MM.1S (cell line): ENCODE results near the gene PHF21A.

Experiments used
- DNase-seq: peaks from one replicate; pipeline ENCODE4 v3.0.0-alpha.2; 2015
- H2AFZ ChIP-seq: fragments of 300-600 bp; sonication (generic); 2 replicates; pipeline ENCODE4 v1.6.0; 2016; ENCODE audit warnings: antibody characterized with exemption, low read length
- H3F3A ChIP-seq: fragments of 300-600 bp; sonication (generic); 2 replicates; pipeline ENCODE4 v1.6.1; 2016; ENCODE audit warnings: mild to moderate bottlenecking, antibody characterized with exemption, low read length, moderate library complexity, mixed read lengths; ENCODE audit not compliant: insufficient read depth
- H3K27ac ChIP-seq: fragments of 300-600 bp; sonication (generic); 2 replicates; pipeline ENCODE4 v1.5.1; 2016; ENCODE audit warnings: mild to moderate bottlenecking, low read length
- H3K27me3 ChIP-seq: fragments of 300-600 bp; sonication (generic); replicated peaks from 2 replicates; pipeline ENCODE4 v1.6.0; 2016; ENCODE audit warnings: low read length; ENCODE audit not compliant: insufficient read depth
- H3K36me3 ChIP-seq: fragments of 300-600 bp; sonication (generic); replicated peaks from 2 replicates; pipeline ENCODE4 v1.6.1; 2016; ENCODE audit warnings: mild to moderate bottlenecking, low read length, mixed read lengths; ENCODE audit not compliant: insufficient read depth
- H3K4me1 ChIP-seq: fragments of 300-600 bp; sonication (generic); 2 replicates; pipeline ENCODE4 v1.6.1; 2016; ENCODE audit warnings: low read length, mixed read lengths
- H3K4me2 ChIP-seq: fragments of 300-600 bp; sonication (generic); 2 replicates; pipeline ENCODE4 v1.6.0; 2016; ENCODE audit warnings: low read depth, low read length
- H3K4me3 ChIP-seq: fragments of 300-600 bp; sonication (generic); 2 replicates; pipeline ENCODE4 v1.5.1; 2016; ENCODE audit warnings: low read length, mixed read lengths
- H3K79me2 ChIP-seq: fragments of 300-600 bp; sonication (generic); 2 replicates; pipeline ENCODE4 v1.6.1; 2016; ENCODE audit warnings: mixed run types, low read length, mixed read lengths
- H3K9ac ChIP-seq: fragments of 300-600 bp; sonication (generic); 2 replicates; pipeline ENCODE4 v1.6.1; 2016; ENCODE audit warnings: low read length, mixed read lengths
- H3K9me2 ChIP-seq: fragments of 300-600 bp; sonication (generic); replicated peaks from 2 replicates; pipeline ENCODE4 v1.6.1; 2016; ENCODE audit warnings: mild to moderate bottlenecking, low read length, mixed read lengths; ENCODE audit not compliant: insufficient read depth
- H3K9me3 ChIP-seq: fragments of 300-600 bp; sonication (generic); replicated peaks from 2 replicates; pipeline ENCODE4 v1.6.1; 2016; ENCODE audit warnings: mild to moderate bottlenecking, low read length, mixed read lengths; ENCODE audit not compliant: insufficient read depth
- H4K20me1 ChIP-seq: fragments of 300-600 bp; sonication (generic); 2 replicates; pipeline ENCODE4 v1.6.1; 2016; ENCODE audit warnings: mild to moderate bottlenecking, low read length, moderate library complexity, mixed read lengths; ENCODE audit not compliant: insufficient read depth
- CTCF ChIP-seq: fragments of 300-600 bp; sonication (generic); IDR thresholded peaks from 2 replicates; pipeline ENCODE4 v1.5.1; 2016; ENCODE audit warnings: antibody characterized with exemption, low read length, mixed read lengths
- EZH2 ChIP-seq: fragments of 300-600 bp; sonication (generic); optimal IDR thresholded peaks from 2 replicates; pipeline ENCODE3; 2017; ENCODE audit warnings: low read depth, mild to moderate bottlenecking, antibody characterized with exemption, low read length, mixed read lengths
- EZH2phosphoT487 ChIP-seq: fragments of 300-600 bp; sonication (generic); IDR thresholded peaks from 2 replicates; pipeline ENCODE4 v1.6.1; 2018; ENCODE audit warnings: antibody characterized with exemption, low read length

The PHF21A gene

GRCh38 chr11:46130286-46130940 lies 9.2 kb upstream of the PHF21A start:
- Histone ChIP-seq H3K4me2 (no peak overlapping the region), H3K9ac (no peak overlapping the region), H3K4me1 (0 out of 2 replicates have a peak, but pooled peaks cover 7% of the 10 kb centered on the region), H3F3A (no peaks in the 10 kb centered on the region), H3K9me3 (no peaks in the 10 kb centered on the region), H3K36me3 (no peaks in the 10 kb centered on the region), H3K27ac (no peak overlapping the region), H3K27me3 (no peaks in the 10 kb centered on the region), H3K9me2 (no peaks in the 10 kb centered on the region), H2AFZ (no peak overlapping the region), H4K20me1 (no peaks in the 10 kb centered on the region), H3K79me2 (no peaks in the 10 kb centered on the region), H3K4me3 (no peak overlapping the region)
- no peak for TF ChIP-seq EZH2
- TF ChIP-seq CTCF = no peak
- TF ChIP-seq EZH2phosphoT487 = no peak
- no peak for DNase-seq

- Histone ChIP-seq H3K9ac (no peak overlapping the region), H3K36me3 (no peaks in the 10 kb centered on the region), H3K4me3 (no peak overlapping the region), H3K79me2 (no peaks in the 10 kb centered on the region), H3K4me1 (0 out of 2 replicates have a peak, but pooled peaks cover 7% of the 10 kb centered on the region), H3K27ac (no peak overlapping the region), H3F3A (no peaks in the 10 kb centered on the region), H3K9me2 (no peaks in the 10 kb centered on the region), H3K9me3 (no peaks in the 10 kb centered on the region), H4K20me1 (no peaks in the 10 kb centered on the region), H2AFZ (no peak overlapping the region), H3K4me2 (no peak overlapping the region), H3K27me3 (no peaks in the 10 kb centered on the region)
- TF ChIP-seq EZH2phosphoT487 (no peak), EZH2 (no peak), CTCF (no peak)
- no peak for DNase-seq
Observed at GRCh38 chr11:46129133-46129532, 7.9 kb upstream of the PHF21A start.

- Histone ChIP-seq H3K79me2 (no peaks in the 10 kb centered on the region), H2AFZ (peak overlapping the region; percentile 25; the same call in 1 of the 2 replicates), H3K27me3 (no peaks in the 10 kb centered on the region), H3K4me1 (0 out of 2 replicates have a peak, but pooled peaks cover 7% of the 10 kb centered on the region), H3K4me3 (no peak overlapping the region), H4K20me1 (no peaks in the 10 kb centered on the region), H3K36me3 (no peaks in the 10 kb centered on the region), H3F3A (peaks cover 3% of the 10 kb centered on the region; the same call in 1 of the 2 replicates), H3K27ac (no peak overlapping the region), H3K9ac (no peak overlapping the region), H3K4me2 (no peak overlapping the region), H3K9me3 (no peaks in the 10 kb centered on the region), H3K9me2 (no peaks in the 10 kb centered on the region)
- peak; percentile 51 for TF ChIP-seq CTCF
- no peak for TF ChIP-seq EZH2
- no peak for TF ChIP-seq EZH2phosphoT487
- peak; percentile 44 for DNase-seq
Observed at GRCh38 chr11:46127150-46127638, 5.9 kb upstream of the PHF21A start.
